OCI-LY3 (cell line): Measurements from ENCODE around the gene CABLES1.

Experiments used
- H2AFZ ChIP-seq: fragments of 200-600, 300-600 bp; shearing (Covaris generic); 2 replicates; pipeline ENCODE4 v1.6.0; 2014; ENCODE audit warnings: antibody characterized with exemption, low read depth, low read length
- H3K27ac ChIP-seq: fragments of 200-600, 300-600 bp; sonication (generic); 2 replicates; pipeline ENCODE4 v1.5.1; 2014; ENCODE audit warnings: mild to moderate bottlenecking, low read length, moderate library complexity, mixed read lengths
- H3K27me3 ChIP-seq: fragments of 200-600, 300-600 bp; sonication (generic); 2 replicates; pipeline ENCODE4 v1.6.1; 2014; ENCODE audit warnings: low read depth, low read length, mixed read lengths
- H3K36me3 ChIP-seq: fragments of 200-600, 300-600 bp; sonication (generic); replicated peaks from 2 replicates; pipeline ENCODE3; 2014; ENCODE audit warnings: low read depth, low read length, mixed read lengths
- H3K4me1 ChIP-seq: fragments of 300-600, 200-600 bp; sonication (generic); 2 replicates; pipeline ENCODE4 v1.6.1; 2014; ENCODE audit warnings: low read length, mixed read lengths
- H3K4me2 ChIP-seq: fragments of 200-600, 300-600 bp; sonication (generic); 2 replicates; pipeline ENCODE4 v1.6.1; 2014; ENCODE audit warnings: low read length, mixed read lengths
- H3K4me3 ChIP-seq: fragments of 300-600, 200-600 bp; sonication (generic); 2 replicates; pipeline ENCODE4 v1.5.1; 2014; ENCODE audit warnings: antibody characterized with exemption, mild to moderate bottlenecking, low read length, moderate library complexity
- H3K79me2 ChIP-seq: fragments of 300-600, 200-600 bp; shearing (Covaris generic); 2 replicates; pipeline ENCODE4 v1.6.1; 2014; ENCODE audit warnings: mild to moderate bottlenecking, low read length, mixed read lengths
- H3K9ac ChIP-seq: fragments of 300-600, 200-600 bp; shearing (Covaris generic); 2 replicates; pipeline ENCODE4 v1.6.0; 2014; ENCODE audit warnings: mild to moderate bottlenecking, low read length, moderate library complexity
- H3K9me3 ChIP-seq: fragments of 200-600, 300-600 bp; shearing (Covaris generic); 2 replicates; pipeline ENCODE4 v1.6.1; 2014; ENCODE audit warnings: low read length, mixed read lengths; ENCODE audit not compliant: insufficient read depth
- H4K20me1 ChIP-seq: fragments of 200-600, 300-600 bp; sonication (generic); 2 replicates; pipeline ENCODE4 v1.6.1; 2016; ENCODE audit warnings: low read length, mixed read lengths; ENCODE audit not compliant: insufficient read depth
- CTCF ChIP-seq: fragments of 200-600, 300-600 bp; sonication (generic); IDR thresholded peaks from 2 replicates; pipeline ENCODE4 v1.5.1; 2014; ENCODE audit warnings: antibody characterized with exemption, low read length, low read depth
- EZH2phosphoT487 ChIP-seq: fragments of 200-600 bp; shearing (Covaris generic); IDR thresholded peaks from 2 replicates; pipeline ENCODE4 v1.6.1; 2018; ENCODE audit warnings: antibody characterized with exemption, mixed run types, low read depth

CABLES1 gene

GRCh38 chr18:23189768-23190661, 54.7 kb downstream of the CABLES1 start:
- Histone ChIP-seq H3K9ac (no peak overlapping the region), H3K9me3 (no peaks in the 10 kb centered on the region), H2AFZ (no peak overlapping the region), H3K79me2 (peaks cover 12% of the 10 kb centered on the region), H4K20me1 (peaks cover 23% of the 10 kb centered on the region), H3K4me3 (no peak overlapping the region), H3K27ac (no peak overlapping the region), H3K4me2 (no peak overlapping the region), H3K27me3 (no peaks in the 10 kb centered on the region), H3K36me3 (peaks cover 8% of the 10 kb centered on the region), H3K4me1 (no peaks in the 10 kb centered on the region)
- no peak for TF ChIP-seq EZH2phosphoT487
- TF ChIP-seq CTCF = no peak

GRCh38 chr18:23191232-23191631, 55.9 kb downstream of the CABLES1 start:
- no peak overlapping the region for H3K9ac ChIP-seq

GRCh38 chr18:23193742-23194141, 58.5 kb downstream of the CABLES1 start:
- Histone ChIP-seq H3K9me3 (no peaks in the 10 kb centered on the region), H3K9ac (no peak overlapping the region), H3K79me2 (no peaks in the 10 kb centered on the region), H3K4me3 (no peak overlapping the region), H2AFZ (no peak overlapping the region), H3K27me3 (no peaks in the 10 kb centered on the region), H3K4me2 (no peak overlapping the region), H4K20me1 (no peaks in the 10 kb centered on the region), H3K27ac (no peak overlapping the region), H3K4me1 (no peaks in the 10 kb centered on the region), H3K36me3 (peaks cover 29% of the 10 kb centered on the region)
- no peak for TF ChIP-seq CTCF
- TF ChIP-seq EZH2phosphoT487 = no peak

More at GRCh38 chr18:23191232-23191631, 55.9 kb downstream of the CABLES1 start:
- peaks cover 13% of the 10 kb centered on the region for H4K20me1 ChIP-seq
- no peak overlapping the region for H3K27ac ChIP-seq
- H3K79me2 ChIP-seq = peaks cover 5% of the 10 kb centered on the region; the same call in 1 of the 2 replicates
- H2AFZ ChIP-seq = no peak overlapping the region
- H3K27me3 ChIP-seq = no peaks in the 10 kb centered on the region
- H3K4me2 ChIP-seq = no peak overlapping the region
- TF ChIP-seq EZH2phosphoT487 (no peak), CTCF (no peak)
- no peaks in the 10 kb centered on the region for H3K4me1 ChIP-seq
- peaks cover 14% of the 10 kb centered on the region for H3K36me3 ChIP-seq
- no peak overlapping the region for H3K4me3 ChIP-seq
- no peaks in the 10 kb centered on the region for H3K9me3 ChIP-seq

GRCh38 chr18:23194155-23194996, 59.1 kb downstream of the CABLES1 start:
- H3K79me2 ChIP-seq = no peaks in the 10 kb centered on the region
- H3K4me1 ChIP-seq = no peaks in the 10 kb centered on the region
- no peaks in the 10 kb centered on the region for H3K9me3 ChIP-seq
- H3K4me2 ChIP-seq = no peak overlapping the region
- no peak overlapping the region for H3K27ac ChIP-seq
- no peak overlapping the region for H3K9ac ChIP-seq
- no peaks in the 10 kb centered on the region for H4K20me1 ChIP-seq
- H2AFZ ChIP-seq = no peak overlapping the region
- no peak overlapping the region for H3K4me3 ChIP-seq
- no peak for TF ChIP-seq CTCF
- no peak for TF ChIP-seq EZH2phosphoT487
- no peaks in the 10 kb centered on the region for H3K27me3 ChIP-seq
- H3K36me3 ChIP-seq = peaks cover 31% of the 10 kb centered on the region
